Activated T-helper 1 cell treated with anti-CD3 and anti-CD28 coated beads, Interleukin-2, amount 50 U/mL, for 16 hours (primary cell): Measurements from ENCODE around the gene MMP26.
"Not testable (repeated sequence)": the region's sequence is repeated elsewhere in the genome, so short reads cannot be mapped to it uniquely, and the experiment has no call there.

Experiments
- DNase-seq, 2 donors: peaks; one replicate each; pipeline ENCODE4 v3.0.0-alpha.2; 2020; ENCODE audit warnings: low read depth in 1 of 2, low spot score in 1 of 2

The MMP26 gene

GRCh38 chr11:4722616-4723534 lies 18.3 kb downstream of the MMP26 start:
- DNase-seq, result not testable (repeated sequence)

- DNase-seq, result no peak
Observed at GRCh38 chr11:4727171-4727570, 22.6 kb downstream of the MMP26 start.

- no peak for DNase-seq
Observed at GRCh38 chr11:4740735-4741134, 36.2 kb downstream of the MMP26 start.

- no peak for DNase-seq
Observed at GRCh38 chr11:4748438-4748837, 43.9 kb downstream of the MMP26 start.

- DNase-seq, result no peak
Observed at GRCh38 chr11:4751201-4751600, 46.6 kb downstream of the MMP26 start.
